Lower leg skin (tissue), 3 donors: ENCODE measurements around the gene ZMIZ2.

Experiments used
- CTCF ChIP-seq, 3 donors: fragments of 450-650 bp; IDR thresholded peaks; one replicate each; pipeline ENCODE4 v1.5.1; 2016; ENCODE audit warnings: antibody characterized with exemption in 3 of 3, mild to moderate bottlenecking in 3 of 3, moderate library complexity in 2 of 3
- POLR2A ChIP-seq, 2 donors: fragments of 450-650 bp; IDR thresholded peaks; one replicate each; pipeline ENCODE4 v1.6.1; 2016 to 2017; ENCODE audit warnings: antibody characterized with exemption in 2 of 2, mild to moderate bottlenecking in 1 of 2, moderate library complexity in 1 of 2

- TF ChIP-seq CTCF (IDR thresholded peaks at IDR 0.05) = no peak
- no peak for TF ChIP-seq POLR2A (IDR thresholded peaks at IDR 0.05)
Observed at GRCh38 chr7:44733708-44734481, 14.8 kb upstream of the ZMIZ2 start.
